Measurements from ENCODE around the gene GUCA2A.

The GUCA2A gene

GRCh38 chr1:42148166-42148565 is 16.4 kb downstream of the GUCA2A start:
- ATAC-seq (no peak), DNase-seq (no peak)
- Mint-ChIP-seq H3K9me3 (no peaks in the 10 kb centered on the region), H3K27ac (no peak overlapping the region), H3K4me3 (no peak overlapping the region), H3K4me1 (no peaks in the 10 kb centered on the region), H3K27me3 (peaks cover 10% of the 10 kb centered on the region)

DNA sequence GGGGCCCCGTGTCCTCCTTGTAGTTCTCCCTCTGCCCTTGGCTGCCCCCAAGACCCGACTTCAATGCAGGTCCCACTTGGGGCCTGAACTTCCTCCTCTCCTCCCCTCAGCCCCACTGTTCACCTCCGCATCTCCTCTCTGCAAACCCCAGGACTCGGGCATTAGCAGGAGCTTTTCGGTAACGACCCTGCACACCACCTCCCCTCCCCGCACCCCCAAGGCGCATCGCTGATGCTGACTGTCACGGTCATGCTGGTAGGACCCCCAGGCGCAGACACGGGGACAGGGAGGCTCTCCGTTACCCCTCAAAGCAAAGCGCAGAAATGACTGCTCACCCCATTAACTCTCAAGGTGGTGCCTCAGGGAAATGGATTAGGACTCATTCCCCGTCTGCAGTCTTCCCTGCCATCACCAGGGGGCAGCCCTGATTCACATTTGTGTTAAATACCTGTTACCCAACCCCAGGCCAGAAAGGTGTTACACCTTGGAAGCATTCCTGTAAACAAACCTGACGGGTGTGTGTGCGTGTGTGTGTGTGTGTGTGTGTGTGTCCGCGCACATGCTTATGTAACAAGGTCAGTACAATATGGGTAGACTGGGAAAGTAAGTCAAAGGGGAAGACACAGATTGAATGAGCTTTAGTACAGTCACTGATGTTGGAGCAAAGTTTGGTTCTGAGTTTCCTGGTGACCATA is 17.8 kb downstream of the GUCA2A start:
- Mint-ChIP-seq H3K4me3 (no peak overlapping the region), H3K27ac (no peak overlapping the region), H3K4me1 (no peaks in the 10 kb centered on the region), H3K27me3 (peaks cover 17% of the 10 kb centered on the region), H3K9me3 (no peaks in the 10 kb centered on the region)
- ATAC-seq (peak; percentile 78), DNase-seq (peak; percentile 66 to 72)

DNA sequence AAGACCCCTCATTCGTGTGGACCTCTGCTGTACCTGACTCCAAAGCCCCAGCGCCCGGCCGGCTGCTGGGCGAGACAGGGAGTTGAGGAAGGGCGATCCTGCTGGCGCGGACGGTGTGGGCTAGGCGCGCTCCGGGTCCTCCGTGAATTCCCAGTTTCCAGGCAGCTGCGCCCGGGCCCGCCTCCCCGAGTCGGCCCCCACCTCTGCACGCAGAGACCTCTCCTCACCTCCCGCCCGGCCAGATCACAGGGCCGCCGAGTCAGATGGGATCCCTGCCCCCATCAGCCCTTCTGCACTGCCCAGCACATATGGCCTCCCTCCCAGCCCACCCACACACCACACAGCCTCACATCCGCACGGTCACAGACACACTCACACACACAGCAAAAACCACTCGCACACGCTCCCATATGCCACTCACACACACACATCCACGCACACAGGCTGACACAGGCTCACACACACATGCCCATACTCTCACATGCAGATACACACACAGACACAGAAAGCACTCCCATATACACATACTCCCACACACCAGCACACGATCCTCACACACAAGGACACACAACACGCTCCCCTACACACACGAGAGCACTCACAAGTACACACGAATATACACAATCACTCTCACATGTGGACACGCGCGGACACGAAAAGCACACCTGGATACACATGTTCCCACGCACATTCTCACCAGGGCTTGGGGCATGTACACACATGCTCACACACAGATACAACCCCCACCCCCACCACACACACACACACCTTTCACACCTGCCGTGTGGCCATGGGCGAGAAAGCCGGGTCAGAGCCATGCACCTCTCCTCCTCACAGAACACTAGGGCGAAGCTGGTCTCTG is 18.6 kb downstream of the GUCA2A start:
- peaks cover 15% of the 10 kb centered on the region for H3K27me3 Mint-ChIP-seq
- H3K27ac Mint-ChIP-seq, result no peak overlapping the region
- no peaks in the 10 kb centered on the region for H3K4me1 Mint-ChIP-seq
- H3K4me3 Mint-ChIP-seq, result no peak overlapping the region
- DNase-seq (no peak), ATAC-seq (no peak)
- no peaks in the 10 kb centered on the region for H3K9me3 Mint-ChIP-seq

DNA sequence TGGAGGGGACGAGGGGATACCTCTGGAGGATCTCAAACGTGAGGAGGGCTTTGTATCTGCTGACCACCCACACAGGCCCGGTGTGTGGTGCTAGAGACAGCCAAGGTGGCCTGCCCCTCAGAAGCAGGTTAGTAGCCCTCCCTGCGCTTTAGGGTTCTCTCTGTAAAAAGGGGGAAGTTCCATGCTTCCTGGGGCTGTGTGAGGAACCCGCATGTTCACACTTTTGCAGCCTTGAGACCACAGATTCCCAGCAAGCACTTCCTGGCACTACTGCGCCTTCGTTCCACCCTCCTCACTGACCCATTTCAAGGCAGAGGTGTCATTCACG is 19.2 kb downstream of the GUCA2A start:
- peaks cover 15% of the 10 kb centered on the region for H3K27me3 Mint-ChIP-seq
- ATAC-seq (no peak), DNase-seq (no peak)
- H3K4me3 Mint-ChIP-seq, result no peak overlapping the region
- H3K27ac Mint-ChIP-seq, result no peak overlapping the region
- no peaks in the 10 kb centered on the region for H3K9me3 Mint-ChIP-seq
- H3K4me1 Mint-ChIP-seq, result no peaks in the 10 kb centered on the region

DNA sequence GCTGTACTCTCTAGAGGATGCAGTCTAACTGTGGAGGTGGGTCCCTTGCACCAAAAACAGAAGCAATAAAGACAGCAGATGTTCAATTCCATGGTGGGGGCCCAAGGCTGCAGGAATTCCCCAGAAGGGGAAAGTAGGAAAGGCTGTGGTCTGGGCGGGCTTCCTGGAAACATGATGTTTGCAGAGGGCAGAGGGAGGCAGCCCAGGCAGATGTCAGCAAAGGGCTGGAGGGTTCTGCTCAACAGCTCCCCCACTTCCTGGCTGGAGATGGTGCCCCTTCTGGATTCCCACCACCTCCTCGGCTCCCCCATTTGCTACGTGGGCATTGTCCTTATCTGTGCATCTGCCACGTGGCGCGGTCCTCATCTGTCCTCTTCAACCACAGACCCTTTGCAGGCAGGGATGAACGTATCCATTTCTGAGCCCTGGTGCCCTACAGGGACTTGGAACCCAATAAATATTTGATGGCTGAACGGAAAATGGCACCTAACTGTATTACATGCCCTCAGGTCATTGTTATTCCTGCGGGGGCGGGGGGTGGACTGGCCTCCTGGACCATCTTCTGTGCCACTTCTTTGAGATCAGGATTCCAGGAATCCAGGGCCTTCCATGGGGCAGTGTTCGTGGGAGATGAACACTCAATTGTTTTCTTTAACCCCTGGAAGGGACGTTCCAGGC is 19.7 kb downstream of the GUCA2A start:
- no peaks in the 10 kb centered on the region for H3K4me1 Mint-ChIP-seq
- H3K27ac Mint-ChIP-seq, result no peak overlapping the region
- H3K9me3 Mint-ChIP-seq, result no peaks in the 10 kb centered on the region
- ATAC-seq (no peak), DNase-seq (no peak)
- H3K27me3 Mint-ChIP-seq, result peaks cover 14% of the 10 kb centered on the region
- H3K4me3 Mint-ChIP-seq, result no peak overlapping the region

DNA sequence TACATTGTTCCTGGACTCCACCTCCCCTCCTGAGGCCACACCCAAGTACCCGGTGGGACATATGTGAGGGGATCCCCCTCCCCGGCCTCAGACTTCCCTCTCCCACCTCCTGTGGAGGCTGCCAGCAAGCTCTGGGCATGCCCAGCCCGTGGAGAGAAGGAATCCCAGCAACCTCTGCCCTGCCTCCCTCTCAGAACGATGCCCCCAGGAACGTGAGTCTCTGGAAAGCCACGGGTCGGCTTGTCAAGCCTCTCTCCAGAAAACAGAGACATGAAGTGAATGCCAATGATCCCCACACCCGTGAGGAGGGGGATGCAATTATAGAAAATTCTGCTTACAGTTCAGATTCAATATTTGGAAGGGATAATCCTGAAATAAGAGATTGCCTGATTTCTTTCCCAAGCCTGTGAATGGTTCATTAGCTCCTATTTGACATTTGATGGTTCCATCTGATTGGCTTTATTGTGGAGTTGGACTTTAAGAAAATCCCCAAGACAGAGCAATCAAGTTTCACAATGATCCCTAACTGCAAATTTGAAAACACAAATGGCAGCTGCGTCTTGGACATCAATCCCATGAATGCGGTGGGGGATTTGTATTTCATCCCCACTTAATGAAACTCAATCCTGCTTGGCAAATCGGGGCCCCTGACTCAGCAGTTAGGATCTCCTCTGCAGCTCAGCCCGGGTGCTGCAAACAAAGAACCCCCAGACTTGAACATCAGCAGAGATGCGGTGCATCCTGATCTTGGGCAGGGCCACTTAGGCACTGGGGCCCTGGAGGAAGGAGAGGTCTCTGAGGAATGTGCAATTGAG is 20.4 kb downstream of the GUCA2A start:
- Mint-ChIP-seq H3K27me3 (peaks cover 14% of the 10 kb centered on the region), H3K4me3 (no peak overlapping the region), H3K9me3 (no peaks in the 10 kb centered on the region), H3K4me1 (no peaks in the 10 kb centered on the region), H3K27ac (no peak overlapping the region)
- DNase-seq (no peak), ATAC-seq (no peak)

DNA sequence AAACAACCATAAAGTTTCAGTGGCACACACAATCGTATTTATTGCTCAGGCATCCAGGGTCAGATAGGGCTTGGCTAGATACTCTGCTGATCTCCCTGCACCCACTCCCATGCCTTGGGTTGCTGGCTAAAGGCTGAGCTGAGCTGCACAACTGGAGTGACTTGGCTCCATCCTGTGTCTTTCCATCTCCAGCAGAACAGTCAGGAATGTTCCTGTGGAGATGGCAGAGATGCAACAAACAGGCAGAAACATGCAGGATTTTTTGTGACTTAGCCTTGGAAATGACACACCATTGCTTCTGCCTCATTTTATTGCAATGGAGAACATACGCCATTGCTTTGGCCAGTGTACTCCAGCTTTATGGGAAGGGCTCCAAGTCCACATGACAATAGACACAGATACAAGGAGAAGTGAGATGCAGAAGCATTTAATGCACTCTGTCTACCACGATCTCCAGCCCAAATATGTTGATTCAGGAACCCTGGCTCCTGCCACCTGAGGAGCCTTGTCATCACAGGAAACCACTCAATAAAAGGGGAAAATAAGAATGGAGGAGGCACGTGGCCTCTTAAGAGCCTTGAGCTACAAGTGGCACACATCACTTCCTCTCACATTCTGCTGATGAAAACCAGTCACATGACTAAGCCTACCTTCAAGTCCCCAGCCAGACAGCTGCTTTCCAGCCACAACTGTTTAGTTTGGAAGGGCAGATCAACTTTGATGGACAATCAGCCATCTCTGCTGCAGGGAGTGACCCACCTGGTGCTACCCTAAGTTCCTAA is 21.5 kb downstream of the GUCA2A start:
- no peaks in the 10 kb centered on the region for H3K9me3 Mint-ChIP-seq
- DNase-seq, result no peak
- no peaks in the 10 kb centered on the region for H3K4me1 Mint-ChIP-seq

DNA sequence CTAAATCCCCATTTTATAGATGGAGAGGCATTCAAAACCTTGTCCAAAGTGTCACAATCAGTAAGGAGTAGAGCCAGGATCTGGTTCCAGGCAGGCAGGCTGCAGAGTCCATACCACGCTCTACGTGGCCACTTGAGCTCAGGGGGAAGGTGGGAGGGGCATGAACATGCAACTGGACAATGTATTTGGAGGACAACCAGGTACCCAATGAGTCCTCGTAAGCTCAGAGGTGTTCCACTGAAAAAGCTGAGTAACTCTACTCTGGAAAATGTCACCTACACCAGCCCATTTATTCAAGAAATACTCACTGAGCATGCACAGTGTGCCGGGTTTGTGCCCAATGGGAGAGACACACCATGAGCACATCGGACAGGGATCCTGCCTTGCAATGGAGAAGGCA is 22.6 kb downstream of the GUCA2A start:
- peaks cover 20% of the 10 kb centered on the region for H3K27me3 Mint-ChIP-seq
- H3K4me3 Mint-ChIP-seq, result no peak overlapping the region
- DNase-seq, result no peak
- no peak for ATAC-seq
- H3K27ac Mint-ChIP-seq, result no peak overlapping the region
- no peaks in the 10 kb centered on the region for H3K9me3 Mint-ChIP-seq
- no peaks in the 10 kb centered on the region for H3K4me1 Mint-ChIP-seq

More for the DNA sequence above, 21.5 kb downstream of the GUCA2A start:
- ATAC-seq, result no peak
- Mint-ChIP-seq H3K4me3 (no peak overlapping the region), H3K27ac (no peak overlapping the region), H3K27me3 (peaks cover 20% of the 10 kb centered on the region)

GRCh38 chr1:42140191-42140590 is 24.4 kb downstream of the GUCA2A start:
- H3K9me3 Mint-ChIP-seq, result no peaks in the 10 kb centered on the region
- H3K4me3 Mint-ChIP-seq, result no peak overlapping the region
- ATAC-seq (no peak), DNase-seq (no peak)
- H3K27me3 Mint-ChIP-seq, result peaks cover 20% of the 10 kb centered on the region
- no peaks in the 10 kb centered on the region for H3K4me1 Mint-ChIP-seq
- no peak overlapping the region for H3K27ac Mint-ChIP-seq

DNA sequence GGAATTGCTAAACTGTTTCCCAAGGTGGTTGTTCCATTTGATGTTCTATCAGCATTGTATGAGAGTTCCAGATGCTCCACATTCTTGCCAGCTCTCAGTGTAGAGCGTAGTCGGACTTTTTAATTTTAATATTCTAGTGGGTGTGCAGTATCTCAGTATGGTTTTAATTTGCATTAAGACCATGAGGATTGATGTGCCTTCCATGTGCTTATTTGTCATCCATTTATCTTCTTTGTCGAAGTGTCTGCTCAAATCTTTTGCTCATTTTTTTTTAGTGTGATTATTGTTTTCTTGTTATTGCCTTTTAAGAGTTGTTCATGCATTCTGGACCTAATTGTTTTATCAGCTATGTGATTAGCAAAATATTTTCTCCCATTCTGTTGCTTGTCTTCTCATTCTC is 25.1 kb downstream of the GUCA2A start:
- H3K27ac Mint-ChIP-seq, result no peak overlapping the region
- no peaks in the 10 kb centered on the region for H3K4me1 Mint-ChIP-seq
- ATAC-seq (no peak), DNase-seq (no peak)
- no peak overlapping the region for H3K4me3 Mint-ChIP-seq
- peaks cover 20% of the 10 kb centered on the region for H3K27me3 Mint-ChIP-seq
- H3K9me3 Mint-ChIP-seq, result no peaks in the 10 kb centered on the region

GRCh38 chr1:42138586-42138985 is 26.0 kb downstream of the GUCA2A start:
- Mint-ChIP-seq H3K4me1 (no peaks in the 10 kb centered on the region), H3K27me3 (peaks cover 20% of the 10 kb centered on the region), H3K9me3 (no peaks in the 10 kb centered on the region), H3K27ac (peak overlapping the region in 1 of 2 donors; percentile 11), H3K4me3 (no peak overlapping the region)
- ATAC-seq (no peak), DNase-seq (no peak)

- ATAC-seq (no peak), DNase-seq (no peak)
- Mint-ChIP-seq H3K27ac (no peak overlapping the region), H3K4me1 (no peaks in the 10 kb centered on the region), H3K4me3 (no peak overlapping the region), H3K27me3 (peaks cover 20% of the 10 kb centered on the region), H3K9me3 (no peaks in the 10 kb centered on the region)
Measured at GRCh38 chr1:42137766-42138165, 26.8 kb downstream of the GUCA2A start.

DNA sequence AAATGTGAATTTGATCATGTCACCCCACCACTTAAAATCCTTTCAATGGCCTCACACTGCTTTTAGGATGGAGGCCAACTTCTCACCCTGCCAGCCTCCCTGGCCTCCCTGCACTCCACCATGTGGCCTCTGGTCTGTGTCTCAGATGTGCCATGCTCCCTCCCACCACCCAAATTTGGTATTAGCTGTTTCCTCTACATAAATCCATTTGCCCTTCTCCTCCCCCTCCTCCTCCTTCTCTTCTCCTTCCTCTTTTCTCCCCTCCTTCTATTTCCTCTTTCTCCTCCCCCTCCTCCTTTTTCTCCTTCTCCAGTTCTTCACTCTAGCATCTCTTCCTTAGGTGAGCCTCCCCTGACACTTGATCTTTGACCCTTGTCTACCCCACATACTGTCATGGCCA is 28.1 kb downstream of the GUCA2A start:
- ATAC-seq (no peak), DNase-seq (no peak)
- Mint-ChIP-seq H3K4me3 (no peak overlapping the region), H3K4me1 (no peaks in the 10 kb centered on the region), H3K9me3 (no peaks in the 10 kb centered on the region), H3K27me3 (peaks cover 13% of the 10 kb centered on the region), H3K27ac (no peak overlapping the region)

- no peak for DNase-seq
- no peak for ATAC-seq
- Mint-ChIP-seq H3K9me3 (no peaks in the 10 kb centered on the region), H3K27ac (peak overlapping the region; percentile 17 to 48), H3K27me3 (peaks cover 7% of the 10 kb centered on the region), H3K4me3 (no peak overlapping the region), H3K4me1 (no peaks in the 10 kb centered on the region)
Measured at GRCh38 chr1:42135426-42135825, 29.1 kb downstream of the GUCA2A start.
